Neural progenitor cell (in vitro differentiated cells): ENCODE data around the gene LYZL4.

Source experiments
- EZH2 ChIP-seq: fragments of 200-600 bp; sonication (generic); IDR thresholded peaks from 2 replicates; pipeline ENCODE4 v1.6.1; 2017; ENCODE audit warnings: antibody characterized with exemption, mild to moderate bottlenecking, moderate library complexity
- EZH2phosphoT487 ChIP-seq: fragments of 200-600 bp; sonication (generic); IDR thresholded peaks from 2 replicates; pipeline ENCODE4 v1.6.1; 2017; ENCODE audit warnings: antibody characterized with exemption
- TF ChIP-seq, protein P1 (sequence below): fragments of 200-600 bp; sonication (generic); IDR thresholded peaks from 2 replicates; pipeline ENCODE4 v1.5.1; 2017; ENCODE audit warnings: antibody characterized with exemption, mild to moderate bottlenecking

- TF ChIP-seq, protein P1, sequence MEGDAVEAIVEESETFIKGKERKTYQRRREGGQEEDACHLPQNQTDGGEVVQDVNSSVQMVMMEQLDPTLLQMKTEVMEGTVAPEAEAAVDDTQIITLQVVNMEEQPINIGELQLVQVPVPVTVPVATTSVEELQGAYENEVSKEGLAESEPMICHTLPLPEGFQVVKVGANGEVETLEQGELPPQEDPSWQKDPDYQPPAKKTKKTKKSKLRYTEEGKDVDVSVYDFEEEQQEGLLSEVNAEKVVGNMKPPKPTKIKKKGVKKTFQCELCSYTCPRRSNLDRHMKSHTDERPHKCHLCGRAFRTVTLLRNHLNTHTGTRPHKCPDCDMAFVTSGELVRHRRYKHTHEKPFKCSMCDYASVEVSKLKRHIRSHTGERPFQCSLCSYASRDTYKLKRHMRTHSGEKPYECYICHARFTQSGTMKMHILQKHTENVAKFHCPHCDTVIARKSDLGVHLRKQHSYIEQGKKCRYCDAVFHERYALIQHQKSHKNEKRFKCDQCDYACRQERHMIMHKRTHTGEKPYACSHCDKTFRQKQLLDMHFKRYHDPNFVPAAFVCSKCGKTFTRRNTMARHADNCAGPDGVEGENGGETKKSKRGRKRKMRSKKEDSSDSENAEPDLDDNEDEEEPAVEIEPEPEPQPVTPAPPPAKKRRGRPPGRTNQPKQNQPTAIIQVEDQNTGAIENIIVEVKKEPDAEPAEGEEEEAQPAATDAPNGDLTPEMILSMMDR, result no peak
- TF ChIP-seq EZH2 (no peak), EZH2phosphoT487 (no peak)
These were observed 36.0 kb upstream of the LYZL4 start for GRCh38 chr3:42446111-42447050.
